Loucy (cell line): ENCODE results near the gene IRAK1BP1.

Source experiments
- CTCF ChIP-seq: fragments of 200-600 bp; sonication (generic); conservative IDR thresholded peaks from 2 replicates; pipeline ENCODE4 v1.5.1; 2014; ENCODE audit warnings: mild to moderate bottlenecking, antibody characterized with exemption, low read length
- EZH2phosphoT487 ChIP-seq: fragments of 200-600 bp; IDR thresholded peaks from 2 replicates; pipeline ENCODE4 v1.6.1; 2018; ENCODE audit warnings: antibody characterized with exemption, mild to moderate bottlenecking, moderate library complexity, borderline replicate concordance

DNA sequence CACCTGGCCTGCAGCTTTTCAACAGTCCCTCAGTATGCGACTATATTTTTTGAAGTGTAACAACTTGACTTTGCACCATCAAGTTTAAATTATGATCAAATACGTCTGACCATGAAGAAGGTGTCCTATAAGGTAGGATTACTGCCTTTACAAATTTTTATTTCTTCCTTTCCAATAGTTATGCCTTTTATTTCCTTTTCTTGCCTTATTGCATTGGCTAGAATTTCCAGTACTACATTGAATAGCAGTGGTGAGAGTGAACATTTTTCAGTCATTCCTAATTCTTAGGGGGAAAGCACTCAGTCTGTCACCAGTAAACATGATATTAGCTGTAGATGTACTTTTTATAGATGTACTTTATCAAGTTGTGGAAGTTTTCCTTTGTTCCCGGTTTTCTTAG is 81.4 kb downstream of the IRAK1BP1 start:
- TF ChIP-seq CTCF, result no peak
- no peak for TF ChIP-seq EZH2phosphoT487
